GM21619 (cell line): Measurements from ENCODE around the gene BTBD1.
A peak's percentile ranks its signal among the peaks of the same experiment; 100 is the strongest.

Source experiments
- ATAC-seq: cut with Tn5 transposase; IDR thresholded peaks from one replicate; pipeline ENCODE4 v1.9.1; 2021; ENCODE audit not compliant: unreplicated experiment

The BTBD1 gene

DNA sequence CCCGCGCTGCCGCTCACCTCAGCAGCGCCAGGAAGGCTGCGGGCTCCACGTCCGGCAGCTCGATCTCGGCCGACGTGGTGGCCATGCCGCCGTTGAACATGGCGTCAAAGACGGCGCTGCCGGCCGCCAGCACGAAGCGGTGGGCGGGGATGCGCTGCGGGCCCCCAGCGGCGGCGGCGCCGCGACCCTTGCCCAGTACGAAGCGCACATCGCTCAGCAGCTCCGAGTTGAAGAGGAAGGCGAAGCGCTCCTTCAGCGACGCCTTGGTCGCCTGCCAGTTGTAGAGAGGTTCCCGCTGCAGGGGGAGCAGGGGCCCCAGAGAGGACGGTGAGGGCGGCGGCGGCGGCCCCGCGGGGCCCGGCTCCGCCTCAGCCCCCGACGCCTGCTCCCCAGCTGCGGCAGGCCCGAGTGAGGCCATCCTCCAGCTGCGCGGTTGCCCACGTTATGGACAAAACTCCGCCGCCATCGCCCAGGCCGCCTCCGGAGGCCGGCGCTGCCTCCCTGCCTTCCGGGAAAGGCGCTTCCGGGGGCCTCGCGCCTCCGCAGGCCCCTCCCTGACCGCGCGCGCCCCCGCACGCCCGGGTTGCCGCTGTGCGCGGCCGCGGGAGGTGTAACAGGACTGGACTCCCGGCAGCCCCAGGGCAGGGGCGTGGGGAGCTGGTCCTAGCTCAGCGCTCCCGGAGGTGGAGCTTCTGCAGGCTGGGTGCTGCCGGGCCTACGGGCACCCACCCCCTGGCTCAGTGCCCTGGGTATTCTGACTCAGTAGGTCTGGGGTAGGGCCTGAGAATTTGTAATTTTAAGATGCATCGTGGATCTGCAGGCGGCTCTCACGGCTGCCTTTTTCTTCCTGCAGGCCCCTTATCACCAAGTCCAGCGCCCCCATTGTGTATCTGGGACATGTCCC lies at the start of gene BTBD1:
Gene BTBD1 (minus strand): TSS at position 519 of the 904 bp plus-strand sequence. CDS start 101 bp downstream, at position 418.
- peak; percentile 82 for ATAC-seq

DNA sequence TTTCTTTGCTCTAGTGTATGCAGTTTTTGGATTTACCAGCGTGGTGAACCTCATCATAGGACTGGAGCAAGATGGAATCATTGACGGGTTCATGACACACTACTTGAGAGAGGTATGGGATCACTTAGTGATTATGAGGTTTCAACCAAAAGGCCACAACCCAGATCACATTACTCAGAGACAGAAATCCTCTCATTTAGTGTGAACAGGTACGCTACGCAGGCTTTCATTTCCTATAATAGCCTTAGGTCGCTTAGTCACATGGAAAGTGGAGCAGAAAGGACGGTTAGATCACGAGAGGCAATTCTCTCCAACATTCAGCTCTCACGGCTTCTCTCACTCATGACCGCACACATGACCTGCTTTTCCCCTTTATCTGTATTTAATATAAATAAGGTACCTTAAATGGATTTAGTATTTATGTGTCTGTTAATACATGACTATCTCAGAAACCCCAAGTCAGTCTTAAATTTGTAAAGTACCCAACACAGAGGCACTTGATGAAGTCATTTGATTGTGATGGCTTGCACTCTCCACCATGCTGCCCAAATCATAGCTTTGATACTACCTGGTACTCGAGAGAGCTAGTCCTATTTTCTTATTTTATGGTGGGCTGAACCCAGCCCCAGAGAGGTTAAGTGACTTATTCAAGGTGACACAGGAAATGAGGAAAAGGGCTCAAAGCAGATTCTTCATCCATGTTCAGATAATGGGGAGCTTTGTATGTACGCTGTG lies 48.9 kb upstream of the BTBD1 start:
- ATAC-seq, result peak; percentile 82

- ATAC-seq, result no peak
These were observed 48.4 kb upstream of the BTBD1 start for GRCh38 chr15:83115410-83115809.

DNA sequence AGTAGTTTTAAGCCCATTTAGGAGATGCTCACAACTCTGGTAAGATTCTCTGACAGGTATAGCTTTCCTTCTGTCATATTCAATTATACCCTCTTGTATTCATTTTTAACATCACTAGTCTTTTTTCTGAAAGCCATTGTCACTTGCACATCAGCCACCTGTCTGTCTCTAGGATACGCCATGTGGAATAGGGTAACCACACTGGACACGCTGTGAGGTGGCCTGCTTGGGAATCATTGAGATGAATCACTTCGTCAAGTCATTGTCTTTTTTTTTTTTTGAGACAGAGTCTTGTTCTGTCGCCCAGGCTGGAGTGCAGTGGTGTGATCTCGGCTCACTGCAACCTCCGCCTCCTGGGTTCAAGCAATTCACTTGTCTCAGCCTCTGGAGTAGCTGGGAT lies 47.8 kb upstream of the BTBD1 start:
- no peak for ATAC-seq

- ATAC-seq, result no peak
These were observed 47.0 kb upstream of the BTBD1 start for GRCh38 chr15:83113881-83114674.

GRCh38 chr15:83112956-83113299 lies 45.9 kb upstream of the BTBD1 start:
- no peak for ATAC-seq

DNA sequence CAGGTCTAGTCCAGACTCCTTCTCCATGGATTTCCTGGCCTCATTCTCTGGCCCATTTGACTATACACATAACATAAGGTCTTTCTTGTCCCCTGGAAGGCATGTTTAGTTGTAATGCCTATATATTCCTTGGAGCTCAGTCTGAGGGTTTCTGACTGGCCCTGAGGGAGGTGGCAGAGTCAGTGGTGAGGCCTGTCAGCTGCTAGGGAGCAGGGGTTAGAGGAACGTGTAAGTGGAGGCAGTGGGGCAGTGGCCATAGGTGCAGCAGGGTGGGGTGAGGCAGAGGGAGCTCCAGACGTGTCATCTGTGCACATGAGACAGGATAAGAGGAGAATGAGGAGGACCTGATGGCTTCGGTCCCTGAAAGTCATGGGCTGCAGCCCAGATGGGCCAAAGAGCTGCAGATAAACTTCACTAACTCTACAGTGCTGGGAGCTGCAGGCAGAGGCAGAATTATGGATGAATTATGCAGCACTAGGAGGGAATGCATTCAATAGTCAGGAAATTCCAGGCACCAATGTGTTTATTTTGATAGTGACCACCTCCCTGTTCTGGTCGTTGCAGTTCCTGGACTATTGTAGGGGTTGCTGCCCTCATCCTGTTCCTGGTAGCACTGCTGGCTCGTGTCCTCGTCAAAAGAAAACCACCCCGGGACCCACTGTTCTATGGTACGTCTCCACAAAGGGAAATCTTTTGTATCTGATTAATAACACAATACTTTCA lies 45.3 kb upstream of the BTBD1 start:
- no peak for ATAC-seq

DNA sequence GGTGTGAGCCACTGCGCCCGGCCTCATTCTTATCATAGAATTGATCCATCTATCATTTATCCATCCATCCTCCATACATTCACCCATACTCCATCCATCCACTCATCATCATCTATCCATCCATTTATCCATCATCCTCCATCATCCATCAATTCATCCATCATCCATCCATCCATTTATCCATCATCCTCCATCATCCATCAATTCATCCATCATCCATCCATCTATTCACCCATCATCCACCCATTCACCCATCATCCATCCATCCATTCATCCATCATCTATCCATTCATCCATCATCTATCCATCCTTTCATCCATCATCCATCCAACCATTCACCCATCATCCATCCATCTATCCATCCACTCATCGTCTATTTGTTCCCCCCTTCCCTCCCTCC lies 44.1 kb upstream of the BTBD1 start:
- no peak for ATAC-seq

DNA sequence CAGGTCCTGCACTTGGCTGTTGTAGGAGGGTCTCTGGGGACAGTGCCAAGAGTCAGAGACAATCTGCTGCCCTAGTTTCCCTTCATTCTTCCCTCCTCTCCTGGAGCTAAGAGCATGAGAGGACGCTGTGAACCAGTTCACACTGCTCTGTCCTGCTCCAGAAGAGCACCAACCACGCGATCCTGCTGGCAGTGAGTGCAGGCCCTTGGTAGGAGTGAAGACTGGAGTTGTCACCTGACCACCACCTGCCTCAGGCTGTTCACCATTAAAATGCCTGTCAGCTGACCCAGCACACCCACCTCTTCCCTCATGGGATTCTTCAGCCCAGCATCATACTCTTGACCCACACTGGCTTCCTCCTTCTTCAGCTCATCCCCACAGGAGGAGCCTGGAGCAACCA lies 43.3 kb upstream of the BTBD1 start:
- no peak for ATAC-seq

DNA sequence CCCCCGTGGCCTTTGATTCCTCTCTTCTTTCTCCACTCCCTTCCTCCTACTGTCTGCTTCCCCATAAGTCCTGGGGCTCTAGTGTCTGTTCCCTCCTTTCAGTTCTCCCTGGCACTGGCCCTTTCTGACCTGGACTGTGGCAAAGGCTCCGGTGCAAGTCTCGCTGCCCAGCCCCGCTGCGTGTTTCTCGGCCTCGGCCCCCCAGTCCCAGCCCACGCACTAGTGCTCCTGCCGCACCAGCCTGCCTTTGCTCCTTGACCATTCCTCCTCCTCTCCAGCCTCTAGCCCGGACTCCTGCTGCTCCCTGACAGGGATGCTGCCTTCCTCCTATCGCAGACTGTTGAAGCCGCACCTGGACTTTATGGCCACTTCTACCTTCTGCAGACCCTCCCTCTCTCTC lies 42.5 kb upstream of the BTBD1 start:
- ATAC-seq, result no peak

DNA sequence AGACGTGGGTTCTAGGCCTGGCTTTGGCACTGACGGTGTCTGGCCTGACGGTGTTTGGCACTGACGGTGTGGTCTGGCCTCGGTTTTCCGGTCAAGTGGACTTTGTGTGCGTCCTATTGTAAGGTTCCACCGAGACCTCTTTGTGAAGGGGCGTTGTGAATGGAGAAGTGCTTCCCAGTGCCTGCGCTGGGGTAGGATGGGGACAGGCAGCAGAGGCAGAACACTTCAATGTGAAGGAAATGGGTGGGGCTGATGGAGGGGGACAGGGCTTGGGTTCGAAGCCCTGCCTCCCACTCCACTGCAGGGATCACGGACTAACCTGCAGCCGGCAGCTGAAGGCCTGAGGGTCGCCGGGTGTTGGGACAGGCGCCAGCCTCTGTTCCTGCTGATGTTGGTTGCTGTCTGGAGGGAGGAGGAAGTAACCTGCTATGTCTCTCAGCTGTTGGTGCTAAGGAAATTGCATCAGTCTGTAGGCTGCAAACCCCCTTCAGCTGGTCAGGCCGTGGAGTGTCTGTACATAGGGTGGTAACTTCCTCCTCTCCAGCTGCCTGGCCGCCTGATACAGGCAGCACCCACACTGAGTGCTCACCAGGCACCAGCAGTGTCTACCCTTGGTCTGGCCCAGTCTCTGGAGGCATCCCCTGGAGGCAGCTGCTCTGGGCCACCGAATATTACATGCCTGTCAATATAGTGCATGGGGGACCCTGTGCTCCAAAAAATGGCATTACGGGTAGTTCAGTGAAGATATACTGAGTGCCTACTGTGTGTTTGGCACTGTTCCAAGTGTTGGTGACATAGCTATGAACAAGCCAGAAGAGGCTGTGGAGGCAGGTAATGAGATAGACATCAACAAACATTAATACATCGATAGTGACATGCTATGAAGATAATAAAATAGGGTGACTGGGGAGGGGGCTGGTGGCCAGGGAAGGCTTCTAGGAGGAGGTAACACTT lies 41.5 kb upstream of the BTBD1 start:
- peak; percentile 73 for ATAC-seq

- no peak for ATAC-seq
These were observed 40.8 kb upstream of the BTBD1 start for GRCh38 chr15:83107841-83108181.

- peak; percentile 39 for ATAC-seq
These were observed 40.2 kb upstream of the BTBD1 start, which contains the start of gene TM6SF1 for GRCh38 chr15:83106994-83107840. TSS of gene TM6SF1 (plus strand) at chr15:83107645. CDS start at chr15:83107681, 36 bp downstream.

DNA sequence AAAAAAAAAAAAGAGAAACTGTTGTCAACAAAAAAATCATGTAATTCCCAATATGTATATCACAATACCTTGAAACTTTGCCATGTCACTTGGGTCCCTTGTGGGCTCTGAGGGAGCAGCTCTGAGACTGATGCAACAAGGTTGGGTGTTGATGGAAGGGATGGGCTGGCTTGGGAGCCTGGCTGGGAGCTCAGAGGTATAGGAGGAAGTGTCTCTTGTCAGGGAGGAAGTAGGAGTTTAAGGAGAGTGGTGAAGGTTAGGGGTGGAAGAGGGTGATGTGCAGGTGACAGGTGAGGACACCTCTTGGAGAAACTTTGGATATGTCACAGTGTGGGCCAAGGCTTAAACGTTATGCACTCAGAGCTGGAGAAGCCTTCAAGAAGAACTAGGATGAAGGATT lies 38.4 kb upstream of the BTBD1 start:
- ATAC-seq, result no peak

DNA sequence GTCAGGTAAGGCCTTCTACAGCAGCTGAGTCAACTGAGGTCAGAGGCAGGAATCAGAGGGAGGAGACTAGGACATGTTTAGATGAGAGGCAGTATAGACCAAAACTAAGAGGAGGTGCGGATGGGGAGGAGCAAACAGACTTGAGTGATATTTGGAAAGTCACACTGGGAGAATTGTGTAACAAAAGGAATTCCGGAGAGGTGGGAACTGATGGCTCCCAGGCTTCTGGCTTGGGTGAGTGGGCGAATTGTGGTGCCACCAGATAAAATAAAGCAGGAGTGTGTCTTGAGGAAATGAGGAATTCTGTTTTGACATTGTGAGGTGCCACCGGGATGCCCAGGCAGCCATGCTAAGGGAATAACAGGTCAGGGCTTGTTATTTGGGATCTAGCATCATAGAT lies 37.1 kb upstream of the BTBD1 start:
- no peak for ATAC-seq

DNA sequence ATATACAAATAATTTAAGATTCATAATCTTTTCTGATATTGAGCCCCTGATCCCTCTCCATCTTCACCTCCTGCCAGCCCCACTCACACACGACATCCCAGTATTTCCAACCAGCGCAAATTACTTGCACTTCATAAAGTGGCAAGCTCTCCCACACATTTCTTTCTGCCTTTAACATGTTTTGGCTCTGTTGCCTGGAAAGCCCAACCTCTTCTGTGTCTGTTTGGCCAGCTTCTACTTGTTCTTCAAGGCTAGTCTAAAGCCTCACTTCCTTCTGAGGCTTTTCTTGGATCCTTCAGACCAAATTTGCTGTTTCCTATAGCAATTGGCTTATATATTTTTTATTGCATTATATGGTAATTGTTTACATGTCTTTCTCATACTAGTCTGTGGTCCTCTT lies 35.3 kb upstream of the BTBD1 start:
- no peak for ATAC-seq

DNA sequence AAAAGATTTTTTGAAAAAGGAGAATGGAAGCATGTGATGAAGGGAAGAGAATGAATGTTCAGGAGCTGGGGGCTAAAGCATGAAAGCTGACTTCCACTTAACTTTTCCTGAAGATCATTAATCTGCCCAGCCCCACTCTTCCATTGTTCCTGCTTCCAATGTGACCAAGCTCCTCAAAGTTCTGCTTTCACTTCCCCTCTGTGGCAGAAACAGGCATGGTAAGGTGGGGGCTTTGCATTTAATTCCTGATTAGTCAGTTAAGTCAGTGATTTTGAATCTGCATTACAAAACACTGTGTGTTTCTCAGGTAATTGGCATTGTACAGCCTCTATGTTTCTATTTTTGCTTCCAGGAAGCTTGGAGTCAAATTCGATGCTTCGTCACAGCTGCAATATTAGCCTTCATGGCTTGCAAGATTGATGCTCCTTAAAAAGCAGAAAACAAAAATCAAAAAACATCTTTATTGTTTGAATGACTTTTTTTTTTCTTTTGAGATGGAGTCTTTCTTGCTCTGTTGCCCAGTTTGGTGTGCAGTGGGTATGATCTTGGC lies 33.1 kb upstream of the BTBD1 start:
- ATAC-seq, result no peak

- no peak for ATAC-seq
These were observed 32.2 kb upstream of the BTBD1 start for GRCh38 chr15:83099290-83099689.

GRCh38 chr15:83098079-83098478 lies 31.0 kb upstream of the BTBD1 start:
- no peak for ATAC-seq
